Measurements from ENCODE around the gene SLC9A7.
A peak's percentile ranks its signal among the peaks of the same experiment; 100 is the strongest.

SLC9A7 gene

DNA sequence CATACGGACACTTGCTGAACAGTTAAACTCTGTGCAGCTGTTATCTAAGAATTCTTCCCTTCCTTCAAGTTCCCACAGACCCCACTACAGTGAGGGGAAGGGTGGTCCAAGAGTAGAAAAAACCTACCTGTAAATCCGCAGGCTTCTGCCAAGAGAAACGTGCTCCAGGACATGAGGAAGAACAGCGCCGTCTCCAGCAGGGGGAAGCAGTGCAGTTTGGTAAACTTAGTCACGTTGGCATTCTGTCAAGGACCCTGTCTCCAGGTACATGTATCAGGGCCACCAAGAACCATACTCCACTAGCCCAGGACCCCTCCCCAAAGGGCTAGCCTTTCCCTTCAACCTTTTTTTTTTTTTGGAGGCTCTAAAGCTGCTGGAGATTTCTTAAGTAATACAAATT is 105.4 kb downstream of the SLC9A7 start:
- TF ChIP-seq POLR2AphosphoS5 (IDR thresholded peaks at IDR 0.05; ENCODE audit: low read depth, low read length) (no peak), FOXP2 (optimal IDR thresholded peaks at IDR 0.05; ENCODE audit: borderline replicate concordance, extremely low read depth, extremely low read length, insufficient read depth) (no peak), TAF1 (IDR thresholded peaks at IDR 0.05; ENCODE audit: borderline replicate concordance, insufficient read depth, low read length) (no peak), SIN3A (IDR thresholded peaks at IDR 0.05; ENCODE audit: borderline replicate concordance, insufficient read depth, low read length) (no peak)
- TF ChIP-seq, protein P1, sequence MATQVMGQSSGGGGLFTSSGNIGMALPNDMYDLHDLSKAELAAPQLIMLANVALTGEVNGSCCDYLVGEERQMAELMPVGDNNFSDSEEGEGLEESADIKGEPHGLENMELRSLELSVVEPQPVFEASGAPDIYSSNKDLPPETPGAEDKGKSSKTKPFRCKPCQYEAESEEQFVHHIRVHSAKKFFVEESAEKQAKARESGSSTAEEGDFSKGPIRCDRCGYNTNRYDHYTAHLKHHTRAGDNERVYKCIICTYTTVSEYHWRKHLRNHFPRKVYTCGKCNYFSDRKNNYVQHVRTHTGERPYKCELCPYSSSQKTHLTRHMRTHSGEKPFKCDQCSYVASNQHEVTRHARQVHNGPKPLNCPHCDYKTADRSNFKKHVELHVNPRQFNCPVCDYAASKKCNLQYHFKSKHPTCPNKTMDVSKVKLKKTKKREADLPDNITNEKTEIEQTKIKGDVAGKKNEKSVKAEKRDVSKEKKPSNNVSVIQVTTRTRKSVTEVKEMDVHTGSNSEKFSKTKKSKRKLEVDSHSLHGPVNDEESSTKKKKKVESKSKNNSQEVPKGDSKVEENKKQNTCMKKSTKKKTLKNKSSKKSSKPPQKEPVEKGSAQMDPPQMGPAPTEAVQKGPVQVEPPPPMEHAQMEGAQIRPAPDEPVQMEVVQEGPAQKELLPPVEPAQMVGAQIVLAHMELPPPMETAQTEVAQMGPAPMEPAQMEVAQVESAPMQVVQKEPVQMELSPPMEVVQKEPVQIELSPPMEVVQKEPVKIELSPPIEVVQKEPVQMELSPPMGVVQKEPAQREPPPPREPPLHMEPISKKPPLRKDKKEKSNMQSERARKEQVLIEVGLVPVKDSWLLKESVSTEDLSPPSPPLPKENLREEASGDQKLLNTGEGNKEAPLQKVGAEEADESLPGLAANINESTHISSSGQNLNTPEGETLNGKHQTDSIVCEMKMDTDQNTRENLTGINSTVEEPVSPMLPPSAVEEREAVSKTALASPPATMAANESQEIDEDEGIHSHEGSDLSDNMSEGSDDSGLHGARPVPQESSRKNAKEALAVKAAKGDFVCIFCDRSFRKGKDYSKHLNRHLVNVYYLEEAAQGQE (IDR thresholded peaks at IDR 0.05; ENCODE audit: insufficient read depth in 1 of 2, low read depth in 2 of 2, low read length in 2 of 2) = no peak

DNA sequence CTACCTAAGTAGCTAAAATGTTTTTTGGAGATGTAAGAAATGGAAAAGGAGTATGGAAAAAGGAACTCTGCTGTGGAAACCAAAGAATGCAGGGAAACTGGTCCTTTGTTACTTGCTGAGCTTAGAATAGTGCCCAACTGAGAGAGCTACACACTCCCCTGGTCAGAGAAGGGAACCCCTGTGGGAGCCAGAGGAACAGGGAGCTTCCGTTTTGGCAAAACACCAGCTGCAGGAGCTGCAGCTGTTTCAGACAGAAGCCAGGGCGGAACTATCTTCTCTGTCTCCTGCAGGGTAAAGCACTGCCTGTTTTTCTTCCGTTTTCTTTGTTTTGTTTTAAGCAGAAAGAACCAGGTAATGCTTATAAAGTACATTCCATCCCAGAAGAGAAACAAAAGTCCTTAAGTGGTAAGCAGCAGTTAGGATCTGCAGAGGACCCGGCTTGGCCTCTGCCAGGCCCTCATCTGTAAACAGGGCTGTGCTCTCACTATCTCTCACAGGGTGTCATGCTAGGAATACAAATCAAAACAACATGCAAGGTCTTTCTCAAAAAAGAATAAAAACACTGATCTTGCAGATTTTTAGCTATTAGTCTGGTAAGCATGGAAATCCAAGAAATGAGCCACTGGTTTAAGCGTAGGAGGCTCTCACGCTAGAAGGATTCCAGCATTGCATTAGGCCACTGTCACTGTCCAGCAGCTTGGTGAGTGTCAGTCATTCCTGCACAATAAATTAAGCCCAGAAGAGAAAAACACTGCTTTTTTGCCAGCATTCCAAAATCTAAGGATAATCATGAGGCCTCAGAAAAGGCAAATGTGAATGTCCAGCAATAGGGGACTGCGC is 109.3 kb downstream of the SLC9A7 start:
- TF ChIP-seq TAF1 (IDR thresholded peaks at IDR 0.05; ENCODE audit: borderline replicate concordance, insufficient read depth, low read length) = no peak
- TF ChIP-seq, protein P1 (IDR thresholded peaks at IDR 0.05; ENCODE audit: insufficient read depth in 1 of 2, low read depth in 2 of 2, low read length in 2 of 2) = peak in 1 of 2 experiments; percentile 76; a peak in 1 of 4 replicates

DNA sequence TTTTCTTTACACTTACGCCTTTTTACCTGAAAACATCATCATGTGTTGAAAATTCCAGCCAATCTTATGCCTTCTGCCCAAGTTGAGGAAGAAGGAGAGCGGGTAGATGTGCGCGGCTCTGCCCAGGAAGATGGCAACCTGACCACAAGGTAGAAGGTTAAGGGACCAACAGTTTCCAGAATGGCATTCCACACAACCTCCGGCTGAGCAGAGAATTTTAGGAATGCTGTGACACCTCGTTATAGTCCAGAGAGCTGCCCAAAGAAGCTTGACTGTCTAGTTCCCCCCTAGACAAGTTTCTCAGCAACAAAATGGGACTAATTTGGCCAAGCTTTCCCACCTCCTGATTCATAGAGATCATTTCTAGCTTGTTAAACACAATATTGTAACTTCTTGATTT is 110.3 kb downstream of the SLC9A7 start:
- TF ChIP-seq FOXP2 (optimal IDR thresholded peaks at IDR 0.05; ENCODE audit: borderline replicate concordance, extremely low read depth, extremely low read length, insufficient read depth) (no peak), SIN3A (IDR thresholded peaks at IDR 0.05; ENCODE audit: borderline replicate concordance, insufficient read depth, low read length) (no peak), POLR2AphosphoS5 (IDR thresholded peaks at IDR 0.05; ENCODE audit: low read depth, low read length) (no peak), TAF1 (IDR thresholded peaks at IDR 0.05; ENCODE audit: borderline replicate concordance, insufficient read depth, low read length) (no peak)
- TF ChIP-seq, protein P1 (IDR thresholded peaks at IDR 0.05; ENCODE audit: insufficient read depth in 1 of 2, low read depth in 2 of 2, low read length in 2 of 2) = no peak

DNA sequence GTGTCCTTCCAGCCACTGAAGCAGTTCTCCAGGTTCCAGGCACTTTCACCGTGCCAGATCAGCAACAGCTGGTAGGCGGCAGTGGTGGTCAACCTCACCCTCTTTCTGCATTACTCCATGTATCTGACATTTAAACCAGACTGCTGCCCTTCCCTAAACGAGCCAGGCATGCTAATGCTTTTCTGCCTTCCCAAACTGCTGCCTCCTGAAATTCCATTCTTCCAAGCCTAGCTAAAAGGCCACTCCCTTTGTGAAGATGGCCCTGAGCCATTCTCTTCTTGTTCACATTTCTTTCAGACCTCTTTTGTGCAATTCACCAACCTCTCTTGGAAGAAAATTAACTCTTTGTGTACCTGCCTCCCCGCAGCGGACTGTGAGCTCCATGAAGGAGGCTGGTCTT is 111.7 kb downstream of the SLC9A7 start:
- no peak for TF ChIP-seq POLR2AphosphoS5 (IDR thresholded peaks at IDR 0.05; ENCODE audit: low read depth, low read length)
- no peak for TF ChIP-seq FOXP2 (optimal IDR thresholded peaks at IDR 0.05; ENCODE audit: borderline replicate concordance, extremely low read depth, extremely low read length, insufficient read depth)
- TF ChIP-seq, protein P1 (IDR thresholded peaks at IDR 0.05; ENCODE audit: insufficient read depth in 1 of 2, low read depth in 2 of 2, low read length in 2 of 2) = no peak
- no peak for TF ChIP-seq TAF1 (IDR thresholded peaks at IDR 0.05; ENCODE audit: borderline replicate concordance, insufficient read depth, low read length)
- no peak for TF ChIP-seq SIN3A (IDR thresholded peaks at IDR 0.05; ENCODE audit: borderline replicate concordance, insufficient read depth, low read length)
